Kidney capillary endothelial cell (primary cell): ENCODE results near the gene CER1.
A peak's percentile ranks its signal among the peaks of the same experiment; 100 is the strongest.

Experiments
- DNase-seq: peaks from one replicate; pipeline ENCODE4 v3.0.0-alpha.2; 2018; ENCODE audit warnings: low spot score

CER1 gene, protein sequence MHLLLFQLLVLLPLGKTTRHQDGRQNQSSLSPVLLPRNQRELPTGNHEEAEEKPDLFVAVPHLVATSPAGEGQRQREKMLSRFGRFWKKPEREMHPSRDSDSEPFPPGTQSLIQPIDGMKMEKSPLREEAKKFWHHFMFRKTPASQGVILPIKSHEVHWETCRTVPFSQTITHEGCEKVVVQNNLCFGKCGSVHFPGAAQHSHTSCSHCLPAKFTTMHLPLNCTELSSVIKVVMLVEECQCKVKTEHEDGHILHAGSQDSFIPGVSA

DNA sequence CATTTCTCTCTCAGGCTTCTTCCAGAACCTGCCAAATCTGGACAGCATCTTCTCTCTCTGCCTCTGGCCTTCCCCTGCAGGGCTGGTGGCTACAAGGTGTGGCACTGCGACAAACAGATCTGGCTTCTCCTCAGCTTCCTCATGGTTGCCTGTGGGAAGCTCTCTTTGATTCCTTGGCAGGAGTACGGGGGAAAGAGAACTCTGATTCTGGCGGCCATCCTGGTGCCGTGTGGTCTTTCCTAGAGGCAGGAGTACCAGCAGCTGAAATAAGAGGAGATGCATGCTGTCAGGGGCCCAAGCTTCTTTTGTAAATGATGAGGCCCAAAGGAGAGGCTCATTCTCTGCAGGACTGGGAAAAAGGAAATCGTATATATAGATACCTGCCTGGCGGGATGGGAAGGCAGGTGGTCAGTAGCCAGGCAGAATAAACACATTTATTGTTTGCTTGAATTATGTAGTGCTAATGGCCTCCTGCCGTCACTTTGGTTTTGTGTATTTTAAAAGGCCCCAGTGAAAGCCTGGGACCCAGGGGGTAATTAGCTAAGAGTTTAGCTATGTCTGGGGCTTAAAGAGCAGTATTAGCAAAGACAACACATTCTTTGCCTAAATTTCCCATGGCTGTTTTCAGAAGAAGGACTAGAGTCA lies at the start of gene CER1:
Gene CER1, minus strand, starts transcription at position 343 of the 645 bp plus-strand sequence. Its CDS starts 61 bp downstream, at position 282.
- no peak for DNase-seq

DNA sequence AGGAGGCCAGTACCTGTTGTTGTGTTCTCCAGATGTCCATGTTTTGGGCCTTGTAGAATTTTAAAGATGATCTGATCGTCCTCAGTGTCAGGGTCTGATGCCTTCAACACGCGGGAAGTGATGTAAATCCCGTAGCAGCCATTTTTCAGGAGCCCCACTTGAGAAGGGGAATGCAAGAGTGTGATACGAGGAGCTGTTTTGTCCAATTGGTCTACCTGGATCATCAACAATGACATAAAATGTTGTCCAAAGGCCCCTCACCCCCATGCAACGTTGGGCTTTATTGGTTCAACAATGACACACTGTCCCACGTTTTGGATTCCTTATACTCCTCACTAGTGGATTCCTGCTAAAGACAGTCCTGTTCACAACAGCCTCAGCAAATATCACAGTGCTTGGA lies 48.1 kb upstream of the CER1 start:
- DNase-seq, result no peak

DNA sequence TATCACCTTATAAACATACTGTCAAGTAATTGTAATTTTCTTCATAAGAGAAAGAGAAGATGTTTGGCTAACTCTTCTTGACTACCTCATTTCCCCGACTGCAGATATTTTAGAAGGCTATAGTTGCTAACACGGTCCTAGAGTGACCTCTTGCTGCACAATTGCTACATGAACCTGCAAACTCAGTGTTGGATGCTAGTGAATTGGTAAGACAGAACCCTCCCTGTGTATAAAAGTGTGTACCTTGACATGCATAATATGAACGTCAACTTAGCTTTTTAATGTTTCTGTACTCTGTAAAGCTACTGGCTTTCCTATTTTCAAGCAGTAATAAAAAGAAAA lies 46.7 kb upstream of the CER1 start:
- DNase-seq, result peak; percentile 59

DNA sequence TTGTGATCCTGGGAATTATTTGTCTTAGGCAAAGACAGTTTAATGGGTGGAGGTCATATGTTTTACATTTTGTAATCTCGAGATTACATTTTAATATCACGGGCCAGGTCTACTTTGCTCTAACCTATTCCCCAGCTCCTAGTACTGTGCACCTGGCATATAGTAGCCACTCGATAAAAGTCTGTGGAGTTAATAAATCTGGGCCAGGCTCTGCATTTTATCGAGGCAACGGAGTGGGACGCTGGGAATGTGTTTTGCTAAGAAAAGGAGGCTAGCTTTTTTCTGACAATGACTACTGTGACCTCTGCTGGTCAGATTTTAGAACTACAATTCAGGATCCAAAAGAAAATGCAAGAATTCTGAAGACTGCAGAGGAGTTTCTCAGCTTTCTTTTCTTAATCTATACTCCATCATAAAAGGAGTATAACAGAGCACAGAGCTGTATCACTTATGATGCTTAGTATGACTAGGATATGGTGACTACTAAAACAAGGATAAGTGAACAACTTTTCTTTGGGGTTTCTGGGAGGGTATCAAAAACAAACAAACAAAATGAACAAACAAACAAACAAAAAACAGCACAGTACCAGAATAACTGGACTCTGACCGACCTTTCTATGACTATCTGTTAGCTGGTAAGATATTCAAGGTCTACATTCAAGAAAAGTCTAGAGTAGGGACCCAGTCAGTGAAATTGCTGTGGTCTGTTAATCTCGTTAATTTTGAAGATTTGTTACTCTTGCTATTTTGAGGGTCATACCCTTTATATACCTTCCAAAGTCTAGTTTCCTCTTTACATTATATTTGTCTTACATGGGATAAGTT lies 46.1 kb upstream of the CER1 start:
- peak; percentile 73 for DNase-seq

DNA sequence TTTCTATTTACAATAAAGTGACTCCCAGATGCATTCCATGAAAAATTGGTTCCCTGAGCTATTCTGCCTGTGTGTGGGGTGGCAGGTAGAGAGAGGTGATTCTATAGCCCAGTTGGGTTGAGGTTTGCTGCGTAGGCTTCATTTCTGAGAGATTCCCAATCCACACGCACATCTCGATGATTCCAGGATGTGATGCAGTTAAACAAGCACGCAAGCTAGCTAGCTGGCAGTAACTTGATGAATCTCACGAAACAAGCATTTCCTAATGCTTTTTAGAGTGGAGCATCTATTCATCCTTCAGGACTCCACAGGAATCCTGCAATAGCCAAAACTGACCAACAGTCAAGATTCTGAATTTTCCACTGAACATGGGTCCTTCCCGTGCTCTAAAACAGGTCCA lies 43.8 kb upstream of the CER1 start:
- no peak for DNase-seq

DNA sequence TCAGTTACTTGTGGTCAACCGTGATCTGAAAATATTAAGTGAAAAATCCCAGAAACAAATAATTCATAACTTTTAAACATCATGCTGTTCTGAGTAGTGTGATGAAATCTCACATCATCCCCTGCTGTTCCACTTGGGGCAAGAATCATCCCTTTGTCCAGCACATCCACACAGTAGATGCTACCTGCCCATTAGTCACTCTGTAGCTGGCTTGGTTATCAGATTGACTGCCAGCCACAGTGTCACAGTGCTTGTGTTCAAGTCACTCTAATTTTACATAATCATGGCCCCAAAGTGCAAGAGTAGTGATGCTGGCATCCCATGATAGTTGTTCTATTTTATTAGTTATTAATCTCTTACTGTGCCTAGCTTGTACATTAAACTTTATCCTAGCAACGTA lies 39.1 kb upstream of the CER1 start:
- no peak for DNase-seq

DNA sequence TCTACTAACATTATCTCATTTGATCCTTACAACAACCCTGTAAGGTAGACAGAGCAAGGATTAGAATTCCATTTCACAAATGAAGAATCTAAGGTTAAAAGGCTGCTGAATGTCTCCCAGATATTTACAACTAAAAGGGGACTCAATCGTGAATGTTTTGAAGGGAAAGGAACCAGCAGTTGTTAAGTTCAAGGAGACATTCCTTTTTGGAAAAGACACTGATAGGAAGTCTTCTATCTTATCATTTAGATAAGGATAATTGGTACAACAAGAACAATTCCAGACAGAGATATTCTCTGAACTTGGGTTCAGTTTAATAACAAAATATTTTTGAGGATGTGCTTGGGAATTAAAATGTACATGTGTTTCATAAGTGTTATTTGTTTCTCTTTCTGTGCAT lies 37.5 kb upstream of the CER1 start:
- no peak for DNase-seq

DNA sequence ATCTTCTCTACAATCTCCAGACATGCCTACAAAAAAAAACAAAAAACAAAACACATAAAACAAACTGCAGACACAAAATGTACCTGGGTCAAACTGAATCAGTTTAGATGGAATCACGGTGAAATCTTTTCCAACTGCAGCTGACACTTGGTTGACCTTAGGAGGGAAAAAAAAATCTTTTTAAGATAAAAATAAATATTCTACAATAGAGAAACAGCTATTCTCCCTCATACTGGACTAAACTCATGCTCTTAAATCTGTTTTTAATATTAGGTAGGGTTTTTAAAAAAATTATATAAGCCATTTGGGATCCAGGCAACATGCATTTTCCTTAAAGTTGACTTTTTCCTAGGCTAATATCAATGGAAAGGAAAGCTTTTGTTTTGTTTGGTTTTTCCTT lies 33.8 kb upstream of the CER1 start:
- DNase-seq, result no peak

DNA sequence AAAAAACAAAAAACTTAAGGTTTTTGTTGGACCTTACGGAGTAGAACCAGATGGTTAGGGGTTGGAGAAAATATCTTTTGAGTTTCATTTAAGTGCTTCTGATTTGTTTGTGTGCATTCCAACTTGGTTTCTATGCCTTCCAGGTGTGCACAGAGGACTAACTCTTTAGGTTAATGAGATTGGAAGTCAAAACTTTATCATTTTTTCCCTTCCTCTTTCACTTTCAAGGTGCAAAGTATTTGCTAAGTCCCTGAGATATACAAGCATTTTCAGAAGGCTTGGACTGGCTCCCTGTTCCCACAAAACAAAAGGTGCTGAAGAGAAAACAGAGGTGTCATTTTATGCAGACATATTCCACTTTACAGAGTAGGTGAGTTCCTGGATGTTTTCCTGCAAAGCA lies 30.3 kb upstream of the CER1 start:
- DNase-seq, result no peak

DNA sequence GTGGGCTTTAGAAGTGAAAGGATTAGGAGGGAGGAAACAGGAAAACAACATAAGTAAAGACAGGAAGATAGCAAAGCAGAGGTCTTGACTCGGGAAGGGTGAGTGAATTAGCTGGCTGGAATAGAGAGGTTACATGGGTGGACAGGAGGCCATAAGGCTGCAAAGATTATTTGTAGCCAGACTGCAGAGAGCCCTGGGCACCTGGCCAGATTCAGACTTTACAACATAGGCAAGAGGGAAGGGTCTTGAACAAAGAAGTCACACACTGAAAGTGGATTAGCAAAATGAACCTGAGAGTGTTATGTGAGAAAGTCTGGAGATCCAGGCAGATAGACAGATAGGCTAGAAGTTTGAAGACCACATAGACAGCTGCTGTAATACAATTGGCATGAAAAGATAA lies 29.7 kb upstream of the CER1 start:
- peak; percentile 21 for DNase-seq

DNA sequence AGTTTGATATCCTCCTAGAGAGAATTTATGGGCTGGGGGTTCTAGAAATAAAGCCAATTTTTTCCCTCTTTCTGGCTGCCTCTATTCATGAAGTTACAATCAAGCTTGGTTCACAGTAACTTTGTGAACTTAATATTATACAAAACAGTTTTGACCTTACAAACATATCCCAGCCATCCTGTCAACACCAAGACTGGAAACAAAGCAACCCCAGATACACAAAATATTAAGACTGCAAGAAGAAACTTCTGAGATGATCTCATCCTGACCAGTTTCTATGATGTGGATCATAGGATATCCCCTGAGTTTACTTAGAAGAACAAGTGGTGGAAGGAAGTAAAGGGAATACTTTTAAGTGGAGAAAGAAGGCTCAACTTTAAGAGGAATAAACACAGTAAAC lies 28.3 kb upstream of the CER1 start:
- peak; percentile 74 for DNase-seq

DNA sequence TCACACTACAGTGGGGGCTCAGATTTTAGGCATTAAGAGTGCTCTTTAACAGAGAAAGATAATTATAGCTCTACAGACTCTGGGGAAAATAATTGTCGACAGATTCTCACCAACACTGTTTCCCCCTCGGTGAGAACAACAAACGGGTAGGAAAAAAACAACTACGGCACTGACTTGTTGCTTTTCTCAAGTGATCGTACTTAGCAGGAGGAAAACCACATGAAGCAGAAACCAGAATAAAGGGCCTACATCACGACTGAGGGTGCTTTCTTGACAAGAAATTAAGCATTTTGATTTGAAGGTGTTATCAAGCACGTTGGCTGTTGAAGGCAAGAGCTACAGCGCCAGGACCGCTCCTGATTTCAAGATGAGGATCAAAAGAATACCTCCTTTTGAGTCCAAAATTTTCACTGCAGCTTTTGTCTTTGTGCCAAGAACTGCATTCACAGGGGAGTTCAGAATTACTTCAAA lies 27.2 kb upstream of the CER1 start:
- no peak for DNase-seq

DNA sequence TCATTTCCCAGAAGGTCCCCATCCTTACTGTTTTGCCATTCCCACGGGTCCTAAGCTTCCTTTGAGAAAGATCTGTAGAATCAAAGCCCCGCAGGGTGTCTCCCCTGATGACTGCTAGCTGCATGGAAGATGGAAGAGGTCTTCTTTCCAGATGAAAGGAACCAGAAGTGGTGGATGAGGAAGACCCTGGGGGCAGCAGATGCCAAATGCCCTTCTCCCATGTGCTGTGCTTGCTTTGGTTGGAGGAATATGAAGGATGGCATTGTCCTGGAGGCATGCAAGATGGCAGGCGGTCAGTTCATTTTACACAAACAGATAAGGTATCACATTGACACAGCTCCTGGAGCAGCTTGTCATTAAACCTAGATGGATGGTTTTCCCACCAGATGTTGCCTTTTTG lies 25.8 kb upstream of the CER1 start:
- no peak for DNase-seq

DNA sequence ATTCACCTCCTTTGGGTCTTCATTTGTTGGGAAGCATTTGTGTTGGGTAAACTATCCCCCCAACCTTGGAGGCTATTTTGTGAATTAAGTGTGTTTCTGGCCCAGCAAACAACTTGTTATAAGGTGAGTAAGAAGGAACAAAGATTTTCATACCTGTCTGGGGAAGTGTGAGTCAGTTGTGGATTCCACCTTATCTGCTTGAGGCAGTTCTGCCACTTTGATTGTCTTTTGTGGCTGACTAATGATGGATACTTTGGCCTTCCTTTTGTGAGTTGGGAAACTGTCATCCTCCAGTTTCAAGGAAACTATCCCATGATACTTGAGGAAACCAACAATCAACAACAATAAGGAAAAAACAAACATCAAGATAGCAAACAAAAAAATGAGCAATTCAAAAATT lies 24.6 kb upstream of the CER1 start:
- DNase-seq, result peak; percentile 64

DNA sequence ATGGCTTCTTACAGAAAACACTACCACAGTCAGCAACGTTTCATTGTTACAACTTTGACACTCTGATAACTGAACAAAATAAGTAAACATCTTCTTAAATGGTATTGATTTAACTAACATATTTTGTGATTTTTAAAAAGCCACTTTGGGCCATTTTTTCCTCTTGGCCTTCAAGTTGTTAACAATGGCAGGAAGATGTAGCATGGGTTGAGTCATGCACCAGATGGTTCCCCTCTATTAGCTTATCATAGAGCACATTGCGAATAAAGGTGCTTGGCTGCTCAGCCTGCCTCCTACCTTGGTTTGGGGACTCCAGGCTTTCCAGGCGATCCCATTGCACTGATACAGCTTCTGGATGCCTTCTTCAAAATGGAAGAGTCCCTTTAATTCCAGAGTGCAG lies 24.1 kb upstream of the CER1 start:
- peak; percentile 79 for DNase-seq

DNA sequence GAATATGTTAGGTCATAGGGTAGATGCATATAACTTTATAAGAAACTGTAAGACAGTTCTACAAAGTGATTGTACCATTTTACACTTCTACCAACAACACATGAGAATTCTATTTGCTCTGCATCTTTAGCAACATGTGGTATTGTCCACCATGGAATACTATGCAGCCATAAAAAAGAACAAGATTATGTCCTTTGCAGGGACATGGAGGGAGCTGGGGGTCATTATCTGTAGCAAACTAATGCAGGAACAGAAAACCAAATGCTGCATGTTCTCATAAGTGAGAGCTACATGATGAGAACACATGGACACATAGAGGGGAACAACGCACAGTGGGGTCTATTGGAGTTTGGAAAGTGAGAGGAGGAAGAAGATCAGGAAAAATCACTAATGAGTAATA lies 22.2 kb upstream of the CER1 start:
- no peak for DNase-seq

DNA sequence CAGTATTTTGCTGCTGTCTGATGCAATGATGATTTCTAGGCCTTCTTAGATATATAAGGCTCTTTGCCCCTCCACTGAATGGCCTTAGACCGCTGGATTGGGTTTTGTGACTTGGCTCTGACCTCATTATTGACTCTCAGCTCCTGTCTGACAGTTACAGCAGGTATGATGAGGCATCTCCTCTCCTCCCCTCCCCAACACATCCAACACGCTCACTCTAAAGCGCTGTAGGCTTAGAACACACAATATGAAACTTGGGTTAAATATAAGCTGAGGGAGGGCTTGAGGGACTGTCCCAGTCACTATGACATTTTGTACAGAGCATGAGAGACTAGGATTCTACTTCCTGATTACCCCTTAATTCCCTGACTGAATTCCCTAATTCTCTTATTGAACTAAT lies 18.8 kb upstream of the CER1 start:
- DNase-seq, result no peak

DNA sequence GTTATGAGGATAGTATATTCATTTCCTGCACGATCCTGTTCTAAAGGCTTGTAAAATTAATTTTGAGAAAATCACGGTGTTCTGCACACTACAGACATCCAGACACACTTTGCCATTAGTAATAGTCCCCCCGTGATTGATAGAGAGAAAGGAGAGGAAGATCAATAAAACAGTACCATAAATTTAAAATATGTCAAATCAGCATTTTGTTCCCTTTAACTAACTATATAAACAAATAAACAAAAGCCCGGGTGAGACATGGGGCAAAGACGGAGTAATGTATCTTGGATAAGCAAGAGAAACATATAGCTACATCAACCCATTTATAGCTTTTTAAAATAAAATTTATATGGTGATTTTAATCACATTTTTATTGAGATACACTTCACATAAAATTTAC lies 10.6 kb upstream of the CER1 start:
- DNase-seq, result no peak

DNA sequence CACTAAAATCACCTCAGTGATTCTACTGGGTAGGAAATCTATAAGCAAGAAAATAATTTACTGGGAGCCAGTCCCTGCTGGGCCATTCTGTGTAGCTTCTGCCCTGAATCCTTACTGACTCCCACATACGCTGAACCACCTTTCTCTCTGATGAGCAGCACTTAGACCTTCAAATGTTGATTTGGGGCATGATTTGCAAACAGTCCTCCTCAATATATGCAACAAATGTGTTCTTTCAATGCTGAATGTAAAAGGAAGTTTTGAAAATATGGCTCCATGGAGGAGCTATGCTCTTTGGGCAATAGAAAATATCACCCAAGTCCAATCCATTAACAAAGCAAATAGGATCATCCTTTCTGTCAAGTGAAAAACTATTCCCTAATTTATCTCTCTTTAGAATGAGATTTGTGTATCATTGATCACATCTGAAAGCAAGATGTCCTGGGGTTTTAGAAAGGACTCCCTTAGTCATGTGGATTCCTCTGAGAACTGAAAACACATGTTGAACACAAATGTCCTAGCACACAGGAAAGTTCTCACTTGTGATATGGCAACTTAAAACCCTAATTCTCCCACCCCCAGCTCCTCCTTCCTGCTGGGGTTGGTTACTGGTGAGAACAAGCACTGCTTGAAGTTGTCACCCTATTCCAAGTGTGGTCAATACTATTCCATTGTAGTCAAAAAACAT lies 8.9 kb upstream of the CER1 start:
- DNase-seq, result no peak

DNA sequence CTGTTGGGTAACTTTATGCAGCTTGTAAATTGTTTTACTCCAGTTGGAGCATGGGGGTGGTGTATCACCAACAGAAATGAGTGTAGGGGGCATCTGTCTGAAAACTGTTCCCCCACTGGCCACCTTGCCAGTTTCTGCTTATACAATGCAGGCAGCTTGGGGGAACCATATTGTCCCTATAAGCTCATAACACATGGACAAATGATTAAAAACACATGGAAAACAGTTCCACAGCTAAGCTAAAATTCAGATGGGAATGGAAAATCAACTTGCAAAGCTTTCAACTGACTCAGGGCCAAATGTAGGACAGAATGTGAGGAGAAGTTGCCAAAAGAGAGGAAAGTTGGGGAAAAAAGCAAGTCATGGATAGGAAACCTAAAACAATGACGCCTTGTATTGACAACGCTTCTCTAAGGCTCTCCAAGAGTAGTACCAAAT lies 7.9 kb upstream of the CER1 start:
- DNase-seq, result no peak

DNA sequence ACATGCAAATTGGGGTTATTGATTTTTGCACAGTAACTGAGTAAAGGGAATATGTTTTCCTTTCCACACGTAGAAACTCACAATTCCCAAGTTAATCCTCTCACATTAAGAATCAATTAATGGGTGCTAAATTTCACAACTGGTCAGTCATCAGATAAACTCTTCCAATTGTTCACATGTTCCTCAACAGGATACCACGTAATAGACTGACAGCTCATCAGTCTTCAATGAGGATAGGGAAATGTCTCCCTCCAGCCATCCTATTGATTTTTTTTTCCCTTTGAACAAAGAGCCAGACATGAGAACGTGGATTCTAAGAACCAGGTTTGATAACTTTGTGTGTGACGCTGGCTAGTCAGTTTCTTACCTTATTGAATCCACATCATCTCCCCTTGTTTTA lies 768 bp upstream of the CER1 start:
- peak; percentile 1 for DNase-seq

DNA sequence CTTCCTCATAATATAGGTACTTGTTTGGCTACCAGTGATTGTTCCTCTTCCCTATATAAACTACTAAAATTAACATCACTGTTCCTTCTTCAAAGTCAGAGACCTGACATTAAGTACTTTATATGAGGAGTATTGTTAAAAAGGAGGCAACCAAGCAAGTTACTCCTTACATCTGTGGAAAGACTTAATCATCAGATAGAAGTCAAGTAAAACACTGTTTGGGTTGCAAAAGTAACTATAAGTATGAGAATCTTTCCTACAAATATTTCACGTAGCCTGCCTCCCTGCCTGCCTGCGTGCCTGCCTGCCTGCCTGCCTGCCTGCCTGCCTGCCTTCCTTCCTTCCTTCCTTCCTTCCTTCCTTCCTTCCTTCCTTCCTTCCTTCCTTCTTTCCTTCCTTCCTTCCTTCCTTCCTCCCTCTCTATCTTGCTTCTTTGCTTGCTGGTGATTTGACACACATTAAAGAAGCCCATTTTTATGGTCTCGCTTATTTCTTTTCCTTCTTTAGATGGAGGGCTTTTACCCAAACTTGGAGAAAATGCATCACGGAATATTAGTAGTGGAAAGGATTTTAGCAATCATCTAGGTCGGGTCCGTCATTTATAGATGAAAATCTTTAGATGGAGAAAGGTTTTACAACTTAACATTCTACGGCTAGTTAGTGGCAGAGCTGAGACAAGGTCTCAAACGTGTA lies 3.2 kb downstream of the CER1 start:
- DNase-seq, result no peak
